AG08395 (cell line): Measurements from ENCODE around the gene ARMC12.
"Not testable (repeated sequence)": the region's sequence is repeated elsewhere in the genome, so short reads cannot be mapped to it uniquely, and the experiment has no call there.

ENCODE experiments used
- DNase-seq: peaks from one replicate; pipeline ENCODE4 v3.0.0; 2012; ENCODE audit warnings: mixed read lengths, low spot score

Gene ARMC12, protein sequence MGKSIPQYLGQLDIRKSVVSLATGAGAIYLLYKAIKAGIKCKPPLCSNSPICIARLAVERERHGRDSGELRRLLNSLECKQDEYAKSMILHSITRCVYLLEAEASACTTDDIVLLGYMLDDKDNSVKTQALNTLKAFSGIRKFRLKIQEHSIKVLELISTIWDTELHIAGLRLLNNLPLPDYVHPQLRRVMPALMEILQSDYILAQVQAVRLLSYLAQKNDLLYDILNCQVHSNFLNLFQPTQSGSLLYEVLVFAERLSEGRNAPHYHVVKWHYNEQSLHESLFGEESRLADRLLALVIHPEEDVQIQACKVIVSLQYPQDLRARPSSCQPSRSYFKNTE

DNA sequence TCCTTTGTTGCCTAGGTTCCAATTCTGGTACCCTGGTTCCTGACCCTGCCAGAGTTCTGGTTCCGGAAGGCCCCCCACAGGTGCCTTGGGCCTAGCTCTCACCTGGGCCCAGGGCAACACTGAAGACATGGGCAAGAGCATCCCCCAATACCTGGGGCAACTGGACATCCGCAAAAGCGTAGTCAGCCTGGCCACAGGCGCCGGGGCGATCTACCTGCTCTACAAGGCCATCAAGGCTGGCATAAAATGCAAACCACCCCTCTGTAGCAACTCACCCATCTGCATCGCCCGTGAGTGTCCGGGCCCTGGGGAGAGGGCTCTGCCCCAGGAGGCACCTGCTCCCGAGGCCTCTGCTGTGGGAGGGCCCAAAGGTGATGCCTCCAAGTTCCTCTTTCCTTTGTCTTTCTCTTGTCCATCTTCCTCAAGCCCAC, at the start of gene ARMC12:
Gene ARMC12, plus strand, starts transcription at position 51 of the 431 bp plus-strand sequence. Its CDS starts 77 bp downstream, at position 128.
- DNase-seq, result no peak

DNA sequence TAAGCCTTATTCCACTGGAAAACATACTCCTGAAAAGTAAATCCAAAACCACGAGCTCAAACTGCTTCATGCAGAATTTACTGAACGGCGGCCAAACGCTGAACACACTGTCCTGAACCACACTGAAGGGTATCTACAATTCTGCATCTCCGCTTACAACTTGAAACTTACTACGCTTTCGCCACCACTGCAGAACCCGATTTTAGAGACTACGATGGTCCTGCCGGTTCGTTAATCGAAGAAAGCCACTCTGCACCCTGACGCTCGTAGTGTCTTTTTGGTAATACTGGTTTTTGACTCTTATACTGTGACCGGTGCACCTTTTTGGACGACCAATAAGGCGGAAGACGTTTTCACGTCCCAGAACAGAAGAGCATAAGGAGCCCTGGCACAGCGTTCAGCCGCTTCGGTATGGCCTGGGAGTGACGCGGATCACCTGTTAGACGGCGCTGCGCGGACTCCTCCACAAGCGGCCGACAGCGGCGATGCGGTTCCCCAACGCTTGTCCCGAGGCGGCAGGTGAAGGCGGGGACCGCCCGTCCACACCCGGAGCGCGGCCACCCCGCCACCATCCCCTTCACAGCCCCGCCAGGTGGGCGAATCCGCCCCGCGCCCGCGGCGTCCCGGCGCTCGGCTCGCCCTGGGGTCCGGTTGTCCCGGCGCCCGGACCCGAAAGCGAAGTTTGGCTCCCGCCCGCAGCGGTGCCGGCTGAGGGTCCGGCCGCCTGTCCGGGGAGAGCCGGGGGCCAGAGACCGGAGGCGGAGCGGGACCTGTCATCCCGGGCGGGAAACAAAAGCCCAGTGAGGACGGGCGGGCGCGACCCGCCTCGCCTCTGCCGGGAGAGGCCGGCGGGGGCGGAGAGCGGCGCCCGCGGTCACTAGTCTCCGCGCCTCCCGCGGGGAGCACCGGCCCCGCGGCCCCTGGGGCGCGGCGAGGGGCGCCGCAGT, 48.9 kb upstream of the ARMC12 start:
- no peak for DNase-seq

DNA sequence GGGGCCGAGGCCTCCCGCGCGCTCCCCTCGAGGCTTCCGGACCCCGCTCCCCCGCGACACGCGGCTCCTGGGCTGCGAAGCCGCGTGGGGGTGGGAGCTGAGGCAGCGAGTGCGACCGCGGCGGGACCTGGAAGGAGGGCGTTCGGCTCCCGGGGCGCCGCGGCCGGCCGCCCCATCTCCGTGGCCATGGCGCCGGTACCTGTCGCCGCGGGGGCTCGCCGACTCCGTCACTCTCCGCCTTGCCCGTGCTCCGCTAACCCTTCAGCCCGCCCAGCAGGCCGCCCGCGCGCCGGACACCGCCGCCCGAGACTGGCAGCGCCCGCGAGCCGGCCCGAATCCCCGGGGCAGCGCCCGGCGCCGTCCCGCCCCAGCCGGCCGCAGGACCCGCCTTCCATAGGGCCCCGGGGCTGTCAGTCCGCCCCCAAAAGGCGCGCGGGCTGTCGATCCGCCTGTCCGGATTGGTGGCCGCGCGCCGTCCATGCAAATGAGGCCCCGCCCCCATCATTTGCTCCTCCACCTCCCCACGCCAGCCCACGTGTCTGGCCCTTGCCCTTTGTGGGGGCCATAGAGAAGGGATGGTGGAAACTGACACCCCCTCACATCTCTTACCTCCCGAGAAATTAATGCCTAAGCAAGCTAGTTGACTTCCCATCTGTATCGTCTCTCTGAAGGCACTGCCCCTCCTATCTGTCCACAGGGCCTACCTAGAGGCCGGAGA, 48.1 kb upstream of the ARMC12 start, which contains the start of gene FKBP5:
Gene FKBP5, minus strand, starts transcription at position 311 of the 718 bp plus-strand sequence. CDS start 46,091 bp downstream, outside the sequence.
- DNase-seq, result peak; percentile 97

- not testable (repeated sequence) for DNase-seq
Measured at GRCh38 chr6:35690006-35690405, 46.8 kb upstream of the ARMC12 start.

- no peak for DNase-seq
Measured at GRCh38 chr6:35690484-35690883, 46.3 kb upstream of the ARMC12 start.

GRCh38 chr6:35691027-35691824, 45.6 kb upstream of the ARMC12 start:
- peak; percentile 68 for DNase-seq

DNA sequence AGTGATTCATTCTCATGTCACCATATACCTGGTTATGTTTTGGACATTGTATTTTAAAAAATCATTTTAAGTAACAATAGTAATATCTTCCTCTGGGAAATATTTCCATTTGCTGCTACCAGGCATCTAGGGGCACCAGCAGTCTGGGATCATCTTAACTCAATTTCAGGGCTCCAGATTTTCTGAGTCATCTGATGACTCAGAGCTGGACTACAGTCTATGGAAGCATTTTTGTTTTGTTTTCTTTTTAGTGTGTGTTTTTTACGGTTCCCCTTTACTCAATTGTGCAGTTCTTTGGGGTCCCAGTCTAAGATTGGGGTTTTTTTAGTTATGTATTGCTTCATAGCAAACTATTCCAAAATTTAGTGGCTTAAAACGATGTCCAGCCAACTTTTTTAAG, 42.4 kb upstream of the ARMC12 start:
- DNase-seq, result no peak

DNA sequence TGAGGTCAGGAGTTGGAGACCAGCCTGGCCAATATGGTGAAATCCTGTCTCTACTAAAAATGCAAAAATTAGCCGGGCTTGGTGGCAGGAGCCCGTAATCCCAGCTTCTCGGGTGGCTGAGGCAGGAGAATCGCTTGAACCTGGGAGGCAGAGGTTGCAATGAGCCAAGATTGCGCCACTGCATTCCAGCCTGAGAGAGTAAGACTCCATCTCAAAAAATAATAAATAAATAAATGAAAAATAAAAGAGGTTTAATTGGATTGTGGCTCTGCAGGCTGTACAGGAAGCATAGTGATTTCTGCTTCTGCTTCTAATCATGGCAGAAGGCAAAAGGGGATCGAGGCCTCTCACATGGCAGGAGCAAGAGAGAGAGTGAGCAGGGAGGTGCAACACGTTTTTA, 38.4 kb upstream of the ARMC12 start:
- not testable (repeated sequence) for DNase-seq

- DNase-seq, result no peak
Measured at GRCh38 chr6:35698858-35699257, 38.0 kb upstream of the ARMC12 start.

GRCh38 chr6:35703554-35703953, 33.3 kb upstream of the ARMC12 start:
- DNase-seq, result no peak

GRCh38 chr6:35706468-35706867, 30.4 kb upstream of the ARMC12 start:
- no peak for DNase-seq

DNA sequence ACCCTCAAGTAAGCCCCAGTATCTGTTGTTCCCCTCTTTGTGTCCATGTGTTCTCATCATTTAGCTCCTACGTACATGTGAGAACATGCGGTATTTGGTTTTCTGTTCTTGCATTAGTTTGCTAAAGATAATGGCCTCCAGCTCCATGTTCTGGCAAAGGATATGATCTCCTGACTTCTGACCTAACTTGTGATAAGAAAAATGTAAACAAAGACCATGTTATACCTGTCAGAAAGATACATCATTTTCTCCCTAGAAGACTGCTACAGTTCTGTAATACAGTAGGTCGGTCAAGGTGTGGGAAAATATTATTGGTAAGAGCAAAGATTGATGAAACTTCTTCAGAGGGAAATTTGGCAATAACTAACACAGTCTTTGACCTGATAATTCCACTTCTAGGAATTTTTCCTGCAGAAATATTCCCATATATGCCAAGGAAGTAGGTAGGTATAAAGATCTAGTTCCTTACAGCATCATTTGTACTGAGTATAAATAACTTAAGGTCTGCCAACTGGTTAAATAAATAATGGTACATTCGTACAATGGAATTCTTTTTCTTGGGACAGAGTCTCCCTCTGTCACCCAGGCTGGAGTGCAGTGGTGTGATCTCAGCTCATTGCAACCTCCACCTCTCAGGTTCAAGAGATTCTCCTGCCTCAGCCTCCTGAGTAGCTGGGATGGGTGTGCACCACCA, 29.0 kb upstream of the ARMC12 start:
- no peak for DNase-seq

DNA sequence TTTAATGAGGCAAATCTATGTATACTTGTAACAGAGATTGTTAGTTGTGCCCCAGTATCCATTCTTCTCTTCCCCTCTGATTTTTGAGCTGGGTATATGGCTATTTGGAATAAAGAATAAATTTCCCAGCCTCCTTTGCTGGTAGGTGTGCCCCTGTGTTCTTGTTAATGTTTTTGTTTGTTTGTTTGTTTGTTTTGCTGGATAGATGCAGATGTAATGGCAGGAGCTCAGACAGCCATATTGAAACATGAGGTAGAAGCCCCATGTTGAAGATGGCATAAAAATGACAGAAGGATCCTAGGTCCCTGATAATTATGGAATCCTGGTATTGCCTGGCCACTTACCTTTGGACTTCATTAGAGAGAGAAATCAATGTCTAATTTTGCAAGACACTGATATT, 28.2 kb upstream of the ARMC12 start:
- no peak for DNase-seq

DNA sequence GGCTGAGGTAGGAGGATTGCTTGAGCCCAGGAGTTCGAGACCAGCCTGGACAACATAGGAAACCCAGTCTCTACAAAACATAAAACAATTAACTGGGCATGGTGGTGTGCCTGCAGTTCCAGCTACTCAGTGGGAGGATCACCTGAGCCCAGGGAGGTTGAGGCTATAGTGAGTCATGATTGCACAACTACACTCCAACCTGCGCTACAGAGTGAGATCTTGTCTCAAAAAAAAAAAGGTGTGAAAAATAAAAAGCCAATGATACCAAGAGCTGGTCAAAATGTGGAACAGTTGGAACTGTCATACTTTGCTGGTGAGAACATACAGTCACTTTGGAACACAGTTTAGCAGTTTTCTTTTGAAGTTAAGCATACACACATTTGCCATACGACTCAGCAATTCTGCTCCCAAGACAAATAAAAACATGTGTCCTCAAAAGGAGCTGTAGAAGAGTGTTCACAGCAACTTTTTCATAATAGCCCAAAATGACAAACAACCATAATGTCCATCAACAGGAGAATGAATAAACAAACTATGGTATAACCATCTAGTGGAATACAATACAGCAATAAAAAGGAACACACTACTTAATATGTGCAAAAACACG, 26.5 kb upstream of the ARMC12 start:
- no peak for DNase-seq

DNA sequence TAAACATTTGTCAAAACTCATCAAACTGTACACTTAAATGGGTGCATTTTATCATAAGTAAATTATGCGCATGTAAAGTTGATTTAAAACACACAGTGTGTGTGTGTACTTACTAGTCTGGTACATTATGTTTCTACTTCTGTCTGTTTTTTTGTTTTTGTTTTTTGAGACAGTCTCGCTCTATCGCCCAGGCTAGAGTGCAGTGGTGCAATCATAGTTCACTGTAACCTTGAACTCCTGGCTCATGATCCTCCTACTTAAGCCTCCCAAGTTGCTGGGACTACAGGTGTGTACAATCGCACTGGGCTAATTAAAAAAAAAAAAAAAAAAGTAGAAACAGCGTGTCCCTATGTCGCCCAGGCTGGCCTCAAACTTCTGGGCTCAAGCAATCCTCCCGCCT, 25.1 kb upstream of the ARMC12 start:
- no peak for DNase-seq

GRCh38 chr6:35713006-35713767, 23.6 kb upstream of the ARMC12 start:
- no peak for DNase-seq

GRCh38 chr6:35716798-35717197, 20.0 kb upstream of the ARMC12 start:
- no peak for DNase-seq

- DNase-seq, result no peak
Measured at GRCh38 chr6:35717449-35718374, 19.1 kb upstream of the ARMC12 start.
